ENCODE results near the gene SEZ6.
A peak's percentile ranks its signal among the peaks of the same experiment; 100 is the strongest.

The SEZ6 gene

DNA sequence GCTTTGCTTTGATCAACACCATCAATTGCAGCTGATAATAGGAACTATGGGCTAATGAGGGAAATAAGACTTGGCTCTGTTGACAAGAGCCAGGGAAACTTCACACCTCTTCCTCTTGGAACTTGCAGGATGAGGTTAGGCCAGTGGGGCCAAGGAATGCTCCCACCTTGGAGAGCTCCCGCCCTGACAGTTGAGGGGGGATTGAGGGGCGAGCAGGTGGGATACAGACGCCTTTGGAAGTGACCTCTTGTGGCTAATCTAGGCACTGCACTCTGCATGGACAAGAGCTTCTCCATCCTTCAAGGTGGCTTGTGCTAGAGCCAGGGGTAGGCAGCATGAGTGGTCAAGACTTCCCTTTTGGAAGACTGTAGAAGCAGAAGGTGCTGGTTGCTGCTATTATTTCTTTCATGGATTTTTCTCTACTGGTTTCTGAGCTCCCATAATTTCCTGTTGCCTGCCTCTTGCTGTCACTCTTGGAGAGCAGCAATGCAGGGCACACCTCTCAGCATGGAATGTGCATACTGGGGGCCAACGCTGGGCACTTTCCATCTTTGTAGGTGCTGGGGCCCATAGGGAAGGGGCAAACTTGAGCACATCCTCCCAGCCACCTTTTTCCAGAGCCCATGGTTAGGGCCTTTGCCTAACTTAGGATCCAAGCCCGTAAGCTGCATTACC, 52.3 kb downstream of the SEZ6 start:
- peak in 2 of 3 experiments; percentile 11 to 16 for DNase-seq (ENCODE audit: low read depth in 3 of 3)

- peak; percentile 89 to 93 (median 92) for DNase-seq (ENCODE audit: low read depth in 3 of 3)
Measured at GRCh38 chr17:28951991-28952975, 53.5 kb downstream of the SEZ6 start.

DNA sequence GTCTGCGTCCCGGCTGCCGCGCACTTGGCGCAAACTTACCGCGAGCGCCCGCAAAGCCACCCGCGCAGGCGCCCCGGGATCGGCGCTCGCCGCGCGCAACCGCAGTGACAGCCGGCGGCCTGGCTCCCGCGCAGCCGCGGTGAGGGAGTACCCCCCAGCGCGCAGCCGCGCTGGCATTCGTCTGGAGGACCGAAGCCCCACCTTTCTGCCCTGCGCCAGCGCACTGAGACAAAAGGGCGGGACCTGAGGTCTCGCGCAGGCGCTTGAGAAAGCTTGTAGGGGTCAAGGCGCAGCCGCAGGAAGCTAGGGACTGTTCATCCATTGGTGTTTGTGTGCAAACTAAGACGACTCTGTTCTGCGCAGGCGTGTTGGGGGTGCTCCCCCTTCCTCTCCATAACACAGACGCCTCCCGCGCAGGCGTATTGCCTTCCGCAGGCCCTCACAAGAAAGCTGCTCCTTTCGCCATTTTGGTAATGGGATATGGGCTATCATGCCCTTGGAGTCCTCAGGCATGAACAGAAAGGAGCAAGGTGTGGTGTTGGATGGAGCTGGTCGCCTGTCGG, 54.3 kb downstream of the SEZ6 start, which contains the start of gene PHF12:
PHF12 (minus strand) TSS at position 91 of the 563 bp plus-strand sequence. CDS start 558 bp downstream, outside the sequence.
- peak; percentile 99 for DNase-seq (ENCODE audit: low read depth in 3 of 3)

- no peak for DNase-seq (ENCODE audit: low read depth in 3 of 3)
Measured at GRCh38 chr17:28950752-28951427, 54.9 kb downstream of the SEZ6 start.

- peak in 2 of 3 experiments; percentile 33 to 50 for DNase-seq (ENCODE audit: low read depth in 3 of 3)
Measured at GRCh38 chr17:28950017-28950751, 55.6 kb downstream of the SEZ6 start.

GRCh38 chr17:28949185-28950016, 56.4 kb downstream of the SEZ6 start:
- DNase-seq (ENCODE audit: low read depth in 3 of 3): peak; percentile 34 to 77 (median 48)

- DNase-seq (ENCODE audit: low read depth in 3 of 3): no peak
Measured at GRCh38 chr17:28948873-28949184, 57.0 kb downstream of the SEZ6 start.

GRCh38 chr17:28948342-28948741, 57.5 kb downstream of the SEZ6 start:
- no peak for DNase-seq (ENCODE audit: low read depth in 3 of 3)

- DNase-seq (ENCODE audit: low read depth in 3 of 3): no peak
Measured at GRCh38 chr17:28947639-28948038, 58.2 kb downstream of the SEZ6 start.

GRCh38 chr17:28946239-28946638, 59.6 kb downstream of the SEZ6 start:
- DNase-seq (ENCODE audit: low read depth in 3 of 3): no peak

DNA sequence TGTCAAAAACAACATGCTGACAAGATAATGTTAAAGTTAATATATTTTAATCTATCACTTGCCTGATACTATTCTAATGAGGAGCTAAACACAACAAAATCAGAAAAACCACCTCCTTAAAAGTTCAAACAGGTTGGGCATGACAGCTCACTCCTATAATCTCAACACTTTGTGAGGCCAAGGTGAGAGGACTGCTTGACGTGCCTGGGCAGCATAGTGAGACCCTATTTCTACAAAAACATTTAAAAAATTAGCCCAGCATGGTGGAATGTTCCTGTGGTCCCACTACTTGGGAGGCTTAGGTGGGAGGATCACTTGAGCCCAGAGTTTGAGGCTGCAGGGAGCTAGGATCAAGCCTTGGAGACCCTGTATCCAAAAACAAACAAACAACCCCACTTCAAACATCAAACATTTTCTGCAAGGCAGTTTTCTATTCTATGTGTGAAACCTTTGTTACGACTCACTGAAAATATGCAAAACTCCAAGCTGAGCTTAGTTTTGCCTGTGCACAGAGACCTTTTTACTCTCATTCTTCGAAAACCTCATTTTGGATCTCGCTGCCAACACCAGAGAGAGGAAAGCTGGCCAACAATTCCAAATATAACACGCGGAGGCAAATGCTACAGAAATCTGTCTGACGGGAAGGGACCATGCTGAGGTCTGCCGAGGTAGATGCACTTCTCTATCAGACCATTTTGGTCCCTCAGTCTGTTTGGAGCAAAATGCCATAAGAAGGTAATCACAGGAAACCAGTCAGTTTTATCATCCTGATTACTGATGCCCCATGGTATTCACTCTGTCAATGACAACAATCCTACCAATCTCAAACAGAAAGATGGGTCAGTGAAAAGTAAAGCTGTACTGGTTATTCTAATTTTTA, 60.7 kb downstream of the SEZ6 start:
- DNase-seq (ENCODE audit: low read depth in 3 of 3): no peak

DNA sequence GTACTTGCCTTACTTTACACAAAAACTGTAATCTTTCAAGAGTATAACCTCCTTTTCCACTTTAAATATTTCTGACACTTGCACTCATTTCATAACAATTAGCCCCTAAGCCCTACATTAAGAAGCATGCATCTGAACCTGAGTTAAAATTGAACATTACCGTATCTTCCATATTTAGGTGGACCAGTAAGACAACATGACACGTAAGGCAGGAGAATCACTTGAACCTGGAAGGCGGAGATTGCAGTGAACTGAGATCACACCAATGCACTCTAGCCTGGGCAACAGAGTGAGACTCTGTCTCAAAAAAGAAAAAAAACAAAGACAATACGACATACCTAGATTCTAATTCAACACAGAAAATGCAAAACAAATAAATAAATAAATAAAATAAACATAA, 61.5 kb downstream of the SEZ6 start:
- DNase-seq (ENCODE audit: low read depth in 3 of 3): no peak

DNA sequence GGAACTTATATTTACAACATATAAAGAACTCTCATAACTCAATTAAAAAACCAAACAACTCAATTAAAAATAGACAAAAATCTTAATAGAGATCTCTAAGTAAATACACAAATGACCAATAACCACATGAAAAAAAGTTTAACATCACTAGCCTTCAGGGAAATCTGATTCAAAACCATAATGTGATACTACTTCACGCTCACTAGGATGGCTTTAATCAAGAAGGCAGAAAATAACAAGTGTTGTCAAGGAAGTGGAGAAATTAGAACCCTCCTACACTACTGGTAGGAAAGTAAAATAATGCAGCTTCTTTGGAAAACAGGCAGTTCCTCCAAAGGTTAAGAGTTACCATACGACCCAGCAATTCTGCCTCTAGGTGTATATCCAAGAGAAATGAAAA, 62.9 kb downstream of the SEZ6 start:
- no peak for DNase-seq (ENCODE audit: low read depth in 3 of 3)

DNA sequence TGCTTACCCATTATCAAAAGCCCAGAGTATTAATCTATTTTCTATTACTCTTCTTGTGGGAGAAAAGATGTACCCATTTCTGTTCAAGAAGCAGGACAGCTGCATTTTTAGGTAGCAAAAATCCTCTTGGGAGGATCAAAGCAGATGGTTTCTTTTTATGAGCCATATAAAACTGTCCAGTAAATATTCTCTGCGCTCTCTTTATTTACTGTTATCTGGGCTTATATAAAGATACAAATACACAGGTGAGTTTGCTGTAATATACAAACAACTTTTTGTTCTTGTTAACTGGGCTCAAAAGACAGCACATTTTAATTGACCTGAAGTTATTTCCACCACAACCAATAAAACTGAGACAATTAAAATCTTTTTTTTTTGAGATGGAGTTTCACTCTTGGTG, 64.6 kb downstream of the SEZ6 start:
- DNase-seq (ENCODE audit: low read depth in 3 of 3): no peak

DNA sequence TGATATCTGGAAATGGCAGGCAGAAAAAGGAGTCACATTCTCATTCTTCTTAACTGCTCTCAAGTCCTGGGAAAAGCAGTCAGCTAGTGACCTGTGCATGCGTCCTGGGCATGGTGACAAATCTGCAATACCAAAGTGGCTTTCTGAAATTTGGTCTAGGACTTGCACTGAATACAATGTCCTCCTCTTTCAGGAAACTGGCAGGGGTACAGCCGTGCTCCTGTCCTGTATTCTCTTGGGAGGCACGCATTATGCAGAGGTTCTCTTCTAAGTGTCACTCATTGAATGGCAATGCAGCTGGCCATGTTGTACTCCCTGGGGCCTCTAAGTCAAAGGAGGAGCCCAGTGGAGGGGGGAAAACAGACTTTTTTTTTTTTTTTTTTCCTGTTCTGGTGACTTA, 65.2 kb downstream of the SEZ6 start:
- DNase-seq (ENCODE audit: low read depth in 3 of 3): no peak

DNA sequence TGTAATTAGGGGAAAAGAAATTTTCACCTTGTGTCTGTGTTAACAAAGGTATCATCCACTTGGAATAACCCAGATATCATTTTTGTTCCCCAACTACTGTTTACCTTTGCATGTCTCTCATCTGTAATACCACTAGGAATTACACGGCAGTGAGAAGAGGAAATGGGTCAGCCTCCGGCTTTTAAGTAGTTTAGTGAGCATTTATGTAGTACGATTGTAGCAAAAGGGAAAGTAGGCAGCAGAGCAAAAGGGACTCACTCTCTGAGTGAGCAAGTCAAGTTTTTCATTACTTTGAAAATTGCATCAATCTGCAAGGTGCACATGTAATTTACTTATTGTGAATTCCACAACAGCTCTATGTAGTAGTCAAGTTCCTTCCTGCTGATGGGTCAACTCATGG, 65.7 kb downstream of the SEZ6 start:
- DNase-seq (ENCODE audit: low read depth in 3 of 3): no peak

DNA sequence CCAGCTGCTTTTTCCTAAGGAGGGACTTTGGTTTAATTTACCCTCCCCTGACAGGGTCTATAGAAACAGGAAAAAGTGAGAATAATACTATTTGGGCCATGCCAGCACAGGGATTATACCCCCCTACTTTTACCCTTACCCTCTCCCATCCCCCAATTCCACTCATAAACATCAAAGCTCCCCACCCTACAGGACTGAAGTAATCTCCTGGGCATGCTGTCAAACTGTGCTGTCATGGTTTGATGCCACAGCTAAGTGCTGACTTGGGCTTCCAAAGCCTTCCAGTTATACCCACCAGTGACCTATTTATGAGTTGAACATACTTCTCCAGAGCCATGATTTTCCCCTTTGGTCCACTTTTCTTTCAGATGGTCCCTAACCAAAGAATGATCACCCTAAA, 67.3 kb downstream of the SEZ6 start:
- DNase-seq (ENCODE audit: low read depth in 3 of 3): no peak

DNA sequence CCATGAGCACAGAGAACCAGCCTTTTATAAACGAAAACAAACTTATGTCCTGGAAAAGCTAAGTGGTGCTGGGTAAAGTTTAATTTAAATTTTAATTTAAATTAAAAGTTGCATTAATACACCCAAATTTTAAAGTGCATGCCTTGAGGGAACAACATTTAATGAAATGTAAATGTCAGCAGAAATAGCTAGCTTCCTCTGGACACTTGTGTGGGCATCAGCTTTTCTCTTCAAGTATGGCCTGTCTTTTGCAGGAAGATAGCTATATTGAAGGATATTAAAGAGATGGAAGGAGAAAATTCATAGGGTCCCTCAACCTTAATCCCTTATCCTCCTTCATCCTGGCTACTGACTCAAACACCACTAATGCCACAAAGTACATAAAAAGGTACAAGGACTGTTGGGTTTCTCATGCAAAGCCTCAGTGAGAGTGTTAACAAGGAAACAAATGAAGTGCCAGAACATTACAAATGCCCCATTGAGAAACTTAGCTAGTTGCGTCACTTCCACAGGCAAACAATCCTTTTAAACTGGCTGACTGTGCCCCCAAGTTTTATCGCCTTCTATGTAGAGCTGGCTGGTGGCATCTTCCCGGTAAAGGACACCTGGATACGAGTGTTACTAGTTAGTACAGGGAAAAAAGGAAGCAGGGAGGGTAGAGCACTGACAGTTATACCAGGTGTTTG, 68.6 kb downstream of the SEZ6 start:
- no peak for DNase-seq (ENCODE audit: low read depth in 3 of 3)
